Measurements from ENCODE around the gene MMP24OS.
A peak's percentile ranks its signal among the peaks of the same experiment; 100 is the strongest.

The MMP24OS gene

DNA sequence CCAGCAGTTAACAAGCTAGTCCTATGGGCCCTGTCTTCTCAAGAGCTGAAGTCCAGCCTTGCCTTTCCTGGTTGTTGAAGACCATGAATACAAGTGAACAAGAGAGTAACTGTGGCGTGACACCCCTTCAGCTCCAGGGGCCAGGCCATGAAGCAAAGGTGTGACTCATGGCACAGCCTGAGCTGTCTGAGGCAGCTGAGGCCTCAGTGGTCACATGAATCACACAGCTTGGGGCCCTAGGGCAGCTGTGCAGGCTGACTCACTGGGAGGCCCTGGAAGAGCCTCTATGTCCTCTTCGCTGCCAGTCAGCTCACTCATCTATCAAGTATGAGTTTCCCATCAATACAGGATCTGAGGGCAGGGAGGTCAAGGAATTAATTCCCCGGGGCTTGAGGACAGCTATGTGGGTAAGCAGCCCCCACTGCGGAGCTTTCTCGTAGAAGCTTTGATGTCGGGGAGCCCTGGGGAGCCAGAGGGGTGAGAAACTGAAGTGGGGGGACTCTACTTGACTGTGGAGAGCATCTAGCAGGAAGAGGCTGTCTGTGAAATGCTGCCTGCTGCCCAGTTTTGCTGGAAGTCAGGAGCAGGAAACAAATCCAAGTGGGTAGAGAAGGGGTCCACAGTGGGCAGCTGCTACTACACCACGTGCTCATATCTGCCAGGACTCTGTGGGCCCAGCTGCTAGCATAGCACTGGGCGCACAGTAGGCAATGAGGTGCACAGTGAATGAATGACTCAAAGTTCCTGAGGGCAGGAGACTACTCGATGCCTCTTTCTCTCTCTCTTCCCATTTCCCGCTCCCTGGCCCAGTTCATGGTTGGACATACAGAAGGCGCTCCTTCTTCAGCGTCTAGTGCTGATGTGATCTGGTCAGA, 28.0 kb upstream of the MMP24OS start:
- no peak overlapping the region for H3K4me3 ChIP-seq (ENCODE audit: low read depth, low read length)
- DNase-seq (ENCODE audit: low read depth) = no peak
- TF ChIP-seq, protein P1, sequence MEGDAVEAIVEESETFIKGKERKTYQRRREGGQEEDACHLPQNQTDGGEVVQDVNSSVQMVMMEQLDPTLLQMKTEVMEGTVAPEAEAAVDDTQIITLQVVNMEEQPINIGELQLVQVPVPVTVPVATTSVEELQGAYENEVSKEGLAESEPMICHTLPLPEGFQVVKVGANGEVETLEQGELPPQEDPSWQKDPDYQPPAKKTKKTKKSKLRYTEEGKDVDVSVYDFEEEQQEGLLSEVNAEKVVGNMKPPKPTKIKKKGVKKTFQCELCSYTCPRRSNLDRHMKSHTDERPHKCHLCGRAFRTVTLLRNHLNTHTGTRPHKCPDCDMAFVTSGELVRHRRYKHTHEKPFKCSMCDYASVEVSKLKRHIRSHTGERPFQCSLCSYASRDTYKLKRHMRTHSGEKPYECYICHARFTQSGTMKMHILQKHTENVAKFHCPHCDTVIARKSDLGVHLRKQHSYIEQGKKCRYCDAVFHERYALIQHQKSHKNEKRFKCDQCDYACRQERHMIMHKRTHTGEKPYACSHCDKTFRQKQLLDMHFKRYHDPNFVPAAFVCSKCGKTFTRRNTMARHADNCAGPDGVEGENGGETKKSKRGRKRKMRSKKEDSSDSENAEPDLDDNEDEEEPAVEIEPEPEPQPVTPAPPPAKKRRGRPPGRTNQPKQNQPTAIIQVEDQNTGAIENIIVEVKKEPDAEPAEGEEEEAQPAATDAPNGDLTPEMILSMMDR (IDR thresholded peaks at IDR 0.05; ENCODE audit: control insufficient read depth, extremely low read depth, insufficient read depth) = no peak

DNA sequence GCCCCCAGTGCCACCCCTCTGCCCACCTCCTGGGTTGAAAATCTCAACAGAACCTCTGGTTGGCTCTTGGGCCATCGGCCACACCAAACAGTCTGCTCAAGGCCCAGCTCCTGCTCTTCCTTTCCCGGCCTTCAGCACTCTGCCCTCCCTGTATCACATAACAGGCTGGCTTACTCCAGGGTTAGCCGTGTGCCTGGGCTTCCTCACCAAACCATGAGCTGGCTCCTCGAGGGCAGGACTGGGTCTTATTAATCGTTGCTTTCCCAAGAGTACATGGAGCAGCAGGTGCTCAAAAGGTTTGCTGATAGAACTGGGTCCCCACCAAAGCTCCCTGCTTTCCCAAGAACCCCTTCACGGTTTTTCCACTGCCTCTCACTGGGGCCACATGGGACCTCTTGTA, 27.0 kb upstream of the MMP24OS start:
- TF ChIP-seq, protein P1 (IDR thresholded peaks at IDR 0.05; ENCODE audit: control insufficient read depth, extremely low read depth, insufficient read depth) = no peak
- no peak overlapping the region for H3K4me3 ChIP-seq (ENCODE audit: low read depth, low read length)
- DNase-seq (ENCODE audit: low read depth) = no peak

DNA sequence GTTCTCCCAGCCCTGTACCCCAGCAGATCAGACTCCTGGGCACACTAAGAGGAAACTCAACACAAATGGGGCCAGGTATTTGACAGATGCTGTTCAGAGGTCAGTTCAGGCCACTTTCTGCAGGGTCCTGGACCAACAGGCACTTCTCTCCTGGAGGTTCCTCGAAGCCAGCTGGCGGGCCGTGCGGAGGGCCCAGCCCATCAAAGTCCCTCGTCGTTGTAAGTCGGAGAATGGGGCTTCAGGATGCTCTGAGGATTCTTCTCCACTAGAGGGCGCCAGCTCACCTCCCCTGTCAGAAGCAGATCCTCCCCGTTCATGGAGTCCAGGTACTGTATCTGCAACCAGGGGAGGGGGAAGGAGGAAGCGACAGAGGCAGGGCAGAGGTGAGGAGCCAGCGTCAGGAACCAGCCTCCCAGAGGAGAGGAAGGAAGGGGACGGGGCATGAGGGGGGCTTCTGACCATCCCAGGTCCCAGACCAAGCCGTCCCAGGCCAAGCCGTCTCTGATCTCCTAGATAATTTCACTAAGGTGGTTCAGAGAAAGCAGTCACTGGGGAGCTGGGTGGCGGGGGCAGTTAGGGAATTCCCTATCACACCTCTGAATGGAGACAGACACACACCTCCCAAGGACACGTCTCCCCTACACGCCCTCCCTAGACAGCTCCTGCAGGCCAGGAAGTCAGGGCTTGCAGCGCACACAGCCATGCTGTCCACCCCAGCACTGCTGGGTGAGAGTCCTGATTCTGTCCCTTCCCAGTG, 26.0 kb upstream of the MMP24OS start:
- peak; percentile 80 for DNase-seq (ENCODE audit: low read depth)
- TF ChIP-seq, protein P1 (IDR thresholded peaks at IDR 0.05; ENCODE audit: control insufficient read depth, extremely low read depth, insufficient read depth) = peak; percentile 95
- H3K4me3 ChIP-seq (ENCODE audit: low read depth, low read length) = no peak overlapping the region

DNA sequence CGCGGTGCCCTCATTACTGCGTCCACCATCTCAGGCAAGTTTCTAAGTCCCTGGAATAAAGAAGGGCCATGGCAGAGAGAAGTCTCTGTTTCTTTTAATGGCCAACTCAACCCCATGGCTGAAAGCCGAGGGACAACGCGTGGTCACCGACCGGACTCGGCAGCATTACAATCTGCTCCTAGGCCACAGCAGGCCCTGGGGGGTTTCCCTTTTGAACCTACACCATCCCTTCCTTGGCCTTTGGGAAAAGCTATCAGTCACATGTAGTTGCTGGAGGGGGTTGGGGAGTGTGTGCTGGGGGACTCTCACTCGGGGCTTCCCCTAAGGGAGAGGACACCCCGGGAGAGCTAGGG, 25.4 kb upstream of the MMP24OS start:
- no peak overlapping the region for H3K4me3 ChIP-seq (ENCODE audit: low read depth, low read length)
- TF ChIP-seq, protein P1 (IDR thresholded peaks at IDR 0.05; ENCODE audit: control insufficient read depth, extremely low read depth, insufficient read depth) = no peak
- DNase-seq (ENCODE audit: low read depth) = no peak

DNA sequence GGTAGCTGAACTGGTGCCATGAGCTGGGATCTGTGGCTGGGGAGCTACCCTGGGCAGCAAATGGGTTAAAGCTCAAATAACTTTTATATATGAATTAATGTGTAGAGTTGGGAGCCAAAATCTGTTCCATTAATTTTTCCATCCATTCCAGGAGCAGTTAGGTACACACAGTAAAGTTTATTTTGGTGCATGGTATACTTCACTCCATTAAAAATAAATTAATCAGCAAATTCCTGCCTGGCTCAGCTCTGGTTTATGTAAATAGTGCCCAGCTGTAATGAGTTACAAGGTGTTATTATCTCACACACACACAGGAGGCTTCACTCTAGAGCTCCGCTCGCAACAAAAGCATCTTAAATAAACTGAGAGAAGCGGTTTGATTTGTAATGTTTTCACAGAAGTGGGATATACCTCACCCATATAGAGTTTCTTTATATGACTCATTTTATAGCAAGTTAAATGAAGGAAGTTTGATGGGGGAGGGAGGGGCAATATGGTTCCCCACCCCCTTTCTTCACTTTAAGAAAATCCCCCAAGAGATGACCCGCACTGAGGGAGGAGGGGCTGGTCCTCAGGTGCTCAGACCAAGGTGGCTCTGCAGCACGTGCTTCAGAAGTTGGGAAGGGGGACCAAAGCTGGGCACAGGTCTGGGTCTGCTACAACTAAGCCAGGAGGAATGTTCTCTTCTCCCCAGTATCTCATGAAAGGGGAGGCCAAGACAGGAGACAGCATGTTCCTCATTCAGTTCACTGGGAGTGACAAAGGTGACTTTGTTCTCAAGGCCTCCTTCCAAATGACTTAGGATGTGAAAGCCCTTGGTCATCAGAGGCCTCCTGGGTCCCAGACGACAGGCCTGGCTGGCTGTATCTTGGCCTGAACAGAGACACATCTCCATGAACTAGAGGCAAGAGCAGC, 24.8 kb upstream of the MMP24OS start:
- DNase-seq (ENCODE audit: low read depth) = peak; percentile 83
- H3K4me3 ChIP-seq (ENCODE audit: low read depth, low read length) = no peak overlapping the region
- TF ChIP-seq, protein P1 (IDR thresholded peaks at IDR 0.05; ENCODE audit: control insufficient read depth, extremely low read depth, insufficient read depth) = no peak

DNA sequence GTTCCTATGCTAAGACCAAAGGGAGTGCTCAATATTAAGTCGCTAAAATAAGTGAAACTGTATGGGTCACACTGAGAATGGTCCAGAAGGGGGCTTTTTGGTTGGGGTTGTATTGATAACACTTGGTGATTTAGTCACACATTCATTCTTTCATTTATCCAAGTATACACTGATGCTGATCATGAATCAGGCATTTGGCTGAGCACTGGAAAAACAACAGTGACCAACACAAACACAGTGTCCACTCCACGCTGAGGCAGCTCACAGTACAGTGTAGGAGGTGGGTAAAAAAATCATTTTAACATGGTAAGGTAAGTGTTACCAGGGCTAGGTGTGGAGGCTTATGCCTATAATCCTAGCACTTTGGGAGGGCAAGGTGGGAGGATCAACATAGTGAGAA, 23.5 kb upstream of the MMP24OS start:
- H3K4me3 ChIP-seq (ENCODE audit: low read depth, low read length) = no peak overlapping the region
- no peak for DNase-seq (ENCODE audit: low read depth)
- TF ChIP-seq, protein P1 (IDR thresholded peaks at IDR 0.05; ENCODE audit: control insufficient read depth, extremely low read depth, insufficient read depth) = no peak
